ENCODE results near the gene LGALSL. TPM values are rescaled to one million over a fixed set of nuclear protein-coding genes. Genes with fewer than 3 reads are reported as not detected.
"Not testable (repeated sequence)": the region's sequence is repeated elsewhere in the genome, so short reads cannot be mapped to it uniquely, and the experiment has no call there.

The LGALSL gene
- total RNA-seq, 1 donor from 2014 or later = 0.64 TPM

DNA sequence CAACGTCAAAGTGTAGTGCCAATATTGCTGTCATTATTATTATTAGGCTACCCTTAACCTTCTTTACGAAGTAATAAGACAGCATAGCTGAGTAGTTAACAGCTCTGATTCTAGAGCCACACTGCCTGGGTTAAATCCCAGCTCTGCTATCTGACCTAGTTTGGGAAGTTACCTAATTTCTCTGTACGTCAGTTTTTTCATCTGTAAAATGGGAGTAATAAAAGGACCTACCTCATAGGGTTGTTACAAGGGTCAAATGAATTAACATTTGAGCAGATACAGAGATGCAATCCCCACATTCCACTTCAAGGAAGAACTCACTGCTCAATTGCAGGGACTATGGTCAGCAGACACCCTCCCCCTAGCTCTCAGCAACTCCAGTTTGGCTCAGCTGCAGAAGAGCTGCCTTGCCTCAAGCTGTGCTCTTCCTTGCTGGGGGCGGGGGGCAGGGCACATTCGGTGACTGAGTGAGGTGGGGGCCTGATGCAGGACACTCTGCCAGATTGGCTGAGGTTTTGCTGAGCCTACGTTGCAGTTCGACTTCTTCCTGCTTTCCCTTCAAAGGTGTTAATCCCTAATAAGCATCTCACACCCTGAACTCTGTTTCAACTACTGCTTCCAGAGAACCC lies 11.0 kb upstream of the LGALSL start:
- intact Hi-C loops (cut with micrococcal nuclease) = no loop called here

- intact Hi-C loops (cut with micrococcal nuclease) = not testable (repeated sequence)
Measured at GRCh38 chr2:64445970-64446369, 8.0 kb upstream of the LGALSL start.

DNA sequence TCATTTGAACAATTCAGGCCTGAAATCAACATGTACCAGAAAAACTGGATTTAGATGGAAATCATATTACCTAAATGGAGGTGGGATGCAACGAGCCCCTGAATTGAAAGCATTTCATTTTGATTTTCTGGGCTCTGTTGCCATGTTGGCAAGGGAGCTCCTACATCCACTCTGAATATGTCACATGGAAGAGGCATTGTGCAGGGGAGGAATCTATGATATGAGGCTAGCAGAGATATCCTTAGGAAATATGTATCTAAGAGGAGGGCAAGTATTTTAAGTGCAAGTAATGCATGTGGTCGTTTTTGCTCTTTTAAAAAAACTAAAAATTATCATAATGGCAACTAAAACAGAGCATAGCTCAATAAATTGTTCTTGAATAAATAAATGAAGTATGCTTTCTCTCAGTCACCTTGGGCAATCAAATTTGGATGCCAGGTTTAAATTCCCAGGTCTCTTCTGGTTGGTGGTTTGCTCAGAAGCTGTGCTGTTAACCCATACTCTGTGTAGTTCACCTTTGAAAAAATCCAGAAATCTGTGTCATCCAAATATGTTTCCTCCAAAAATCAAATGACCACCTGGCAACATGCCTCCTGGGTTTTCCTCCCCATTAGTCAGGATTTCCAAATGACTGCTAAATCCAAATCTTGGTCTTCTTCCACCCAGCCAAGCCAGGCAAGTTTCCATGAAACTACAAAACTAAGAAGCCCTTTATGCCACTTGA lies 6.5 kb upstream of the LGALSL start:
- intact Hi-C loops (cut with micrococcal nuclease) = no loop called here

- intact Hi-C loops (cut with micrococcal nuclease) = no loop called here
Measured at GRCh38 chr2:64448041-64448426, 5.9 kb upstream of the LGALSL start.

DNA sequence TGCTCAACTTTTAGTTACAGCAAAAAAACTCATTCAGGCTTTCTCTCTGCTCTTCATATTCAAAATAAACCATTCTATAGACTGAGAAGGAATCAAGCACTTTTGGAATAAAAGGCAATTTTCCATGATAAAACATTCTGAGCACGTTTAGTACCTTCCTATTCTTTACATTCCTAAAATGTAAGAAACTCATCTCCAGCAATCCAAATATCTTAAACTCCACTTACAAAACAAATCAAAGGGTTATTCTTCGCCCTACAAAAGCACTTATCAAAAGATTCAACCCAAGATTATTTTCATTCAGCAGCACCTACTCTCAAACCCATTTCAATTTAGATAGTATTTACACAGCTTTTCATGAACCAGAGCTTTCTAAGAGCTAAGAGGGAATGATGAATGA lies 2.9 kb upstream of the LGALSL start:
- intact Hi-C loops (cut with micrococcal nuclease) = no loop called here

DNA sequence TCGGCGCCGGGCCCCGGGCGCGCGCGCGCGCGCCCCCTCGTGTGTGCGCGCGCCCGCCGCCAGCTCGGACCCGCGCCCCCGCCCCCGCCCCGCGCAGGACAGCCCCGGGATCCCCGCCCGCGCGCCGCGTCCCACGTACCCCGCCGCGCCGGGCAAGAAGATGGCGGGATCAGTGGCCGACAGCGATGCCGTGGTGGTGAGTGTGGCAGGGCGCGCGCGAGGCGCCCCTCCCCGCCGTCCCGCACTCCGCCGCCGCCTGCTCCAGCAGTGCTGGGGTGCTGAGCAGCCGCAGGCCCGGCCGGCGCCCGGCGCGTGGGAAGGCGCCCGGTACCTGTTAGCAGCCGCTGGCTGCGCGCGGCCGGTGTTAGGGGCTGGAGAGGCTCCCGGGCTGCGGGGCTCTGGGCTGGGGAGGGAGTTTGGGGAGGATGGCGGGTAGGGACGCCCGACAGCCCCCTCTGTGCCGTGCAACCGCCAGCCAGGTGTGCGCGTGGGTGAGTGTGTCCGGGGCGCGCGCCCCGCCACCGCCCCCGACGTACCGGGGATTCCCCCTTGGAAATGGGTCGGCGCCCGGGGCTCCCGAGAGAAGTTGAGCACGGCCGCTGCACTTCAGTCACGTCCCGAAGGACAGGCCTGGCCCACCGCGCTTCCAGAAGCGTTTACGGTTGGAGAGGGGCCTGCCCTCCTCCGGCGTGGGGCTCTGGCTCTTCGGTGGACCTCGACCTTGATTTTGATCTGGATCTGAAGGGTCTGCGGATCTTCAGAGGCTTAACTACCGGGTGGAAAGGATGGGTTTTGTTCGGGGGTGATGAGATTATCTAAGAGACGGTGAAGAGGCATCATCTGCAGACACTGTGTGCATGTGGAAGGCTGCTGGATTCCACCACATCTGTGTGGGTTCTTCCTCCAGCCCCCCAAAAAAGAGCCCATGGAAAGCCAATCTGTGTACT lies 697 bp downstream of the LGALSL start:
- intact Hi-C loops (cut with micrococcal nuclease) = no loop called here

- intact Hi-C loops (cut with micrococcal nuclease) = no loop called here
Measured at GRCh38 chr2:64455545-64455944, 1.6 kb downstream of the LGALSL start.

DNA sequence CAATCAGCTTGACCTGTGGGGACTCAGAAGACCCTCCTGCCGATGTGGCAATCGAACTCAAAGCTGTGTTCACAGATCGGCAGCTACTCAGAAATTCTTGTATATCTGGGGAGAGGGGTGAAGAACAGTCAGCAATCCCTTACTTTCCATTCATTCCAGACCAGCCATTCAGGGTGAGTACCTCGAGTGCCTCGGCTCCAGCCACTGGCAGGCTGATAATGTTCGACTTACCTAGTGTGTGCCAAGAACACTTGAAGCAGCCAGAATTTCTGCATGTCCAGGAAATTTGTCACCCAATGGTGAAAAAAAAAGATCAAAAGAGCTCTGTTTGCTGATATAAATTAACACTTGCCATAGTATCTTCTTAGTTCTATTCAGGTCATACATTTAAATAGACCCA lies 2.3 kb downstream of the LGALSL start:
- intact Hi-C loops (cut with micrococcal nuclease) = no loop called here

DNA sequence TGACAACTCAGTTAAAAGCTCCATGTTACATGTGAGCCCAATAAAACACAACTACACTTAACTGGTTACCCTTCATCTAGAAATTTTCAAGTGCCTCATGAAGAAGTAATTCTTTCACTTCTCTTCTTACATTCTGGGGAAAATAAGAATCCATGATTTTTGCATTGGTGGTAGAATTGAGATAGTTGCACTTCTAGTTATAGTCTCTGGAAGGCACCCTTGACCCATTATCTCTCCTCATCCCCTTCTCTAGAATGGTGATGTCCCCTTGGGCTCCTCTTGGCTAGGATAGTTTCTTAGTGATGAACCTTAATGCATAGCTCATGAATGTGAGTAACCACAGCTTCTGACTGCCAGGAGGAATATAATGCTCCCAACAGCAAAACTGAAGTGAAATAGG lies 3.6 kb downstream of the LGALSL start:
- intact Hi-C loops (cut with micrococcal nuclease) = loop anchor here (1.0 kb wide), 1 partner anchor 31 kb away; no protein-coding TSS in a partner anchor

GRCh38 chr2:64459575-64459974 lies 5.6 kb downstream of the LGALSL start:
- intact Hi-C loops (cut with micrococcal nuclease) = no loop called here

DNA sequence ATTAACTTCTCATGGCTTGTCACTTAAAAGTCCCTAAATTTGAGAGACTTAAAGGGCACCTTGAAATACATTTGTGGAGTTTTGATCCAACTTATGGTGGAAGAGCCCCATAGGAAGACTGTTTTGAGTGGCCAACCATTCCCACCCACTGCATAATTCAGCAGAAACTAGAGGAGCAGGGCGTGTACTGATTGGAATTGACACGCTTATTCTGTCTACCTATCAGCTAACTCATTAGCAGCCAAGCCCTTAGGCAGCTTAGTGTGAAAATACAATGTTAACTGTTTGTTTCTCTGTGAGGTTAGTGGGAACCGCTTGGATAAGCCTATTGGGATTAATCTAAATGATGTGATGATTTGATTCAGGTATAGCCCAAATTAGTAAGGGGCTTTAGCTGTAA lies 6.4 kb downstream of the LGALSL start:
- intact Hi-C loops (cut with micrococcal nuclease) = no loop called here

DNA sequence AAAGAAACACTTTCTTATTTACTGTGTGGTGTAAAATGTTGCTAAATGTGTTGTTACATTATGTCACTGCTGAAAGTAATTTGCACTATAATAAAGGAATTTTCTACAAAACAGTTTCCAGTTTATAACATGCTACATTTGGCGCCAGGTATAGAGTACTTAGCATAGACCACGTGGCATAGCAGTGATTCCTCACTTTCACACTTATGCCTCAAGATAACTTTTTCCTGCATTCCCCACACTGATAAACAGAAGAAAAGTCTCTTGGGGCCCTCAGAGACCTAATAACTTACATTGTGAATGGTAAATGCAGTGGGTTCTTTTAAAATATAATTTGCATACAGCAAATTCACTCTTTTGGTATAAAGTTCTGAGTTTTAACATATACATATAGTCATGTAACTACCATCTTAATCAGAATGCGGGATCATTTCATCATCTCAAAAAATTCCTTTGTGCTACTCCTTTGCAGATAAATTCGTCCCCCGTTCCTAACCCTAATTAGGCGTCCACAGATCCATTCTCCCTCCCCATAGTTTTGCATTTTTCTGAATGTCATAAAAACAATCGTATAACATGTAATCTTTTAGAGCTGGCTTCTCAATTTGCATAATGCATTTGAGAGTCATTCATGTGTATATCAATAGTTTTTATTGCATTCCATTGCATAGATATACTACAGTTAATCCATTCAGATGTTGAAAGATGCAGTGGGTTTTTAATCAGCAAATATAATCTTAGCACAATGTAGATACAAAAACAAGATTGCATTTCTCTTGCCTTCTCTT lies 7.5 kb downstream of the LGALSL start:
- intact Hi-C loops (cut with micrococcal nuclease) = no loop called here

GRCh38 chr2:64462171-64462570 lies 8.2 kb downstream of the LGALSL start:
- intact Hi-C loops (cut with micrococcal nuclease) = no loop called here

GRCh38 chr2:64462940-64463700 lies 9.2 kb downstream of the LGALSL start:
- intact Hi-C loops (cut with micrococcal nuclease) = no loop called here

DNA sequence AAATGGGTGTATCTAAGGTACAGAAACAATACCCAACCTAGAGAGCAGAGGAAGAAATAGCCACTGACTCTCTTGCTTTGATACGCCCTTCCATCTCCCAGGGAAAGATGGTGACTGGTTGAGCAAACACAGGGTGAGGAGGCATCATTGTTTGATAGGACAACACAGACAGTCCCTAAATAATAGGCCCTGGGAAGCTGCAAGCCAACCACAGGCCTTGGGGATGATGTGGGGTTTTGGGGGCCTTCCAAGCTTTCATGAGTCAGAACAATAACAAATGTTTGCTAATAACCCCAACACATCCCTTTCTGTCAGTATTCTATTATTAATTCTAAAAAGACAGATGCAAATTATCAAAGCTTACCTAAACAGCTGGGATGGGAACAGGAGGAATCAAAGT lies 9.8 kb downstream of the LGALSL start:
- intact Hi-C loops (cut with micrococcal nuclease) = no loop called here

GRCh38 chr2:64466478-64467085 lies 12.6 kb downstream of the LGALSL start:
- intact Hi-C loops (cut with micrococcal nuclease) = no loop called here

GRCh38 chr2:64467096-64467843 lies 13.3 kb downstream of the LGALSL start:
- intact Hi-C loops (cut with micrococcal nuclease) = no loop called here

DNA sequence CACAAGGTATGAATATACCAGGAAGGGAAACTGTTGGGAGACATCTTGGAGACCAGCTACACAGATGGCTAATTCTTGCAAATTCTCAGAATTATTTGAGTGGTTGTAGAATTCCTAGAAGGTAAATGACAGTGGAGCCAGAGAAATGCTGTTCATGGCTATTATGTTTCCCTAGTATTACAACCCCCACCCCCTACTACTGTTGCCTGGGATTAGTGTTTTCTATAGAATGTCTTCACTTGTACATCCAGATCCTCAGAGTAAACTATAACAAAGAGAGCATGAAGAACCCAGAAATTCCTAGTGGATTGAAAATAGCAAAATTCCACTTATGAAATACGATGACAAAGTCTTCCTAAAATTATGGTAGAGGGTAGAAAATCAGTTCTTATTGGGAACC lies 15.3 kb downstream of the LGALSL start:
- intact Hi-C loops (cut with micrococcal nuclease) = no loop called here

DNA sequence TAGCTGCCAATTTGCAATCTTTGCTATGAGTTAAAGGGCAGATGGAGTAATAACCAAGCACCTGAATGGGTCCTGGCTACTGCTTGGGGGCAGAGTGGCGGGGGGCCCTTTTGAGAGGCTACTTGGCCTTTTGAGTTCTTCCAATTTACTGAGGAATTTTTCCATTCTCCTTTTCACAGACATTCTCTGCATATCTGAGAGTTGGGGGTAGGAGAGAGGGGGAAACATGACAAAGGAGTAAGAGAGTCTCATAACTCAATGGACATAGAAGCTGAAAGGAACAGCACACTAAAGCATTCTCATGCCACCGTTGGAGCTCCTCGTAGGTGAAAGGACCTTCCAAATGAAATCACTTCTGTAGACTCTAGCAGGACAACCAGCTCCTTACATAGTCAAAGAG lies 16.1 kb downstream of the LGALSL start:
- intact Hi-C loops (cut with micrococcal nuclease) = no loop called here

All from T-helper 1 cell treated with Interleukin-12 subunit alpha and Interleukin-12 subunit beta and Interleukin-4 antibody, amounts not matched to agents 30 ng/mL and 1 ng/mL, for 36 hours (primary cell).